ENCODE measurements around the gene RNF14.

DNA sequence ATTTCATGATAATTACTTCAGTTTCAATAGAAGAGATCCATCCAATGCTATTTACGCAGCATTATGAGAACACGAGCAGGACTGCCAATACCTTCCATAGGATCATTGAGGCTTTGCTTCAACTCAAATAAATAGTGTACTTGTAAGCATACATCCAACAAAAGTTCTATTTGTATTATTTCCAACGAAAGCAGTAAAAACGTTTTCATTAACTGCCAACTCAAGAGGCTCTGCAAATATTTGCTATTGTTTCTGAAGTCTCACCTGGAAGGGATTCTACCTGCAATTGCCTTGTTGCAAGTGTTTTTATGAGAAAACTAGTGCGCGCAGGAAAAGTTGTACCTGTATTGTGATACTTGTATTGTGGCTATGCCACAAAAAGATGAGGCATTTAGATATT is 54.9 kb downstream of the RNF14 start:
- TF ChIP-seq EZH2 (IDR thresholded peaks at IDR 0.05; ENCODE audit: borderline replicate concordance, low read depth, low read length, severe bottlenecking) = no peak
- TF ChIP-seq, protein P1, sequence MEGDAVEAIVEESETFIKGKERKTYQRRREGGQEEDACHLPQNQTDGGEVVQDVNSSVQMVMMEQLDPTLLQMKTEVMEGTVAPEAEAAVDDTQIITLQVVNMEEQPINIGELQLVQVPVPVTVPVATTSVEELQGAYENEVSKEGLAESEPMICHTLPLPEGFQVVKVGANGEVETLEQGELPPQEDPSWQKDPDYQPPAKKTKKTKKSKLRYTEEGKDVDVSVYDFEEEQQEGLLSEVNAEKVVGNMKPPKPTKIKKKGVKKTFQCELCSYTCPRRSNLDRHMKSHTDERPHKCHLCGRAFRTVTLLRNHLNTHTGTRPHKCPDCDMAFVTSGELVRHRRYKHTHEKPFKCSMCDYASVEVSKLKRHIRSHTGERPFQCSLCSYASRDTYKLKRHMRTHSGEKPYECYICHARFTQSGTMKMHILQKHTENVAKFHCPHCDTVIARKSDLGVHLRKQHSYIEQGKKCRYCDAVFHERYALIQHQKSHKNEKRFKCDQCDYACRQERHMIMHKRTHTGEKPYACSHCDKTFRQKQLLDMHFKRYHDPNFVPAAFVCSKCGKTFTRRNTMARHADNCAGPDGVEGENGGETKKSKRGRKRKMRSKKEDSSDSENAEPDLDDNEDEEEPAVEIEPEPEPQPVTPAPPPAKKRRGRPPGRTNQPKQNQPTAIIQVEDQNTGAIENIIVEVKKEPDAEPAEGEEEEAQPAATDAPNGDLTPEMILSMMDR (IDR thresholded peaks at IDR 0.05; ENCODE audit: extremely low read depth in 1 of 2, insufficient read depth in 1 of 2, low read depth in 1 of 2, low read length in 2 of 2) = no peak

Data from endothelial cell of umbilical vein (primary cell).